ENCODE data around the gene CANX.
A peak's percentile ranks its signal among the peaks of the same experiment; 100 is the strongest.

The CANX gene

DNA sequence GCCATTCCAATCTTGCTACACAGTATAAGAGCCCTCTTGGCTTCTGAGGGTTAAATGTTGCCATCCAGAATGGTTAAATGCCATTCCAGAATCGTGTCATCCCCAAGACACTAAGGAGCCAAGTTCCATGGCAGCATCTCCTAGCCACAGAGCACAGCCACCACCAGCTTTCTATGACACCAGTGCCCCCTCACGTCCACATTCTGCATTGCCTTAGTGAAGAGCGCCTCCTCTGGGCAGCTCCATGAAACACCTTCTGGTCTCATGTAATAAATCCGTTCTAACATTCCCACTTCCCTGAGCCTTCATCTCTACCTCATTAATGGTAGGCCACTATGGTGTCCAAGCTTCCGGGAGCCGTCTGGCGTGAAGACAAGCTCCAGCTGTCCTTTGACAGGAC is 30.4 kb upstream of the CANX start:
- no peak overlapping the region for H3K27ac ChIP-seq (ENCODE audit: poor library complexity, severe bottlenecking)
- TF ChIP-seq, protein P1, sequence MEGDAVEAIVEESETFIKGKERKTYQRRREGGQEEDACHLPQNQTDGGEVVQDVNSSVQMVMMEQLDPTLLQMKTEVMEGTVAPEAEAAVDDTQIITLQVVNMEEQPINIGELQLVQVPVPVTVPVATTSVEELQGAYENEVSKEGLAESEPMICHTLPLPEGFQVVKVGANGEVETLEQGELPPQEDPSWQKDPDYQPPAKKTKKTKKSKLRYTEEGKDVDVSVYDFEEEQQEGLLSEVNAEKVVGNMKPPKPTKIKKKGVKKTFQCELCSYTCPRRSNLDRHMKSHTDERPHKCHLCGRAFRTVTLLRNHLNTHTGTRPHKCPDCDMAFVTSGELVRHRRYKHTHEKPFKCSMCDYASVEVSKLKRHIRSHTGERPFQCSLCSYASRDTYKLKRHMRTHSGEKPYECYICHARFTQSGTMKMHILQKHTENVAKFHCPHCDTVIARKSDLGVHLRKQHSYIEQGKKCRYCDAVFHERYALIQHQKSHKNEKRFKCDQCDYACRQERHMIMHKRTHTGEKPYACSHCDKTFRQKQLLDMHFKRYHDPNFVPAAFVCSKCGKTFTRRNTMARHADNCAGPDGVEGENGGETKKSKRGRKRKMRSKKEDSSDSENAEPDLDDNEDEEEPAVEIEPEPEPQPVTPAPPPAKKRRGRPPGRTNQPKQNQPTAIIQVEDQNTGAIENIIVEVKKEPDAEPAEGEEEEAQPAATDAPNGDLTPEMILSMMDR (IDR thresholded peaks at IDR 0.05; ENCODE audit: poor library complexity, severe bottlenecking): no peak
- H3K27me3 ChIP-seq (ENCODE audit: insufficient read depth, poor library complexity, severe bottlenecking): no peaks in the 10 kb centered on the region
- H3K4me3 ChIP-seq (ENCODE audit: severe bottlenecking): no peak overlapping the region
- no peak for ATAC-seq (ENCODE audit: low read depth)
- no peaks in the 10 kb centered on the region for H3K4me1 ChIP-seq (ENCODE audit: insufficient read depth, poor library complexity, severe bottlenecking)
- no peaks in the 10 kb centered on the region for H3K9me3 ChIP-seq (ENCODE audit: severe bottlenecking)
- H3K36me3 ChIP-seq (ENCODE audit: low read depth): peaks cover 11% of the 10 kb centered on the region
- no peak for DNase-seq (ENCODE audit: low spot score)

DNA sequence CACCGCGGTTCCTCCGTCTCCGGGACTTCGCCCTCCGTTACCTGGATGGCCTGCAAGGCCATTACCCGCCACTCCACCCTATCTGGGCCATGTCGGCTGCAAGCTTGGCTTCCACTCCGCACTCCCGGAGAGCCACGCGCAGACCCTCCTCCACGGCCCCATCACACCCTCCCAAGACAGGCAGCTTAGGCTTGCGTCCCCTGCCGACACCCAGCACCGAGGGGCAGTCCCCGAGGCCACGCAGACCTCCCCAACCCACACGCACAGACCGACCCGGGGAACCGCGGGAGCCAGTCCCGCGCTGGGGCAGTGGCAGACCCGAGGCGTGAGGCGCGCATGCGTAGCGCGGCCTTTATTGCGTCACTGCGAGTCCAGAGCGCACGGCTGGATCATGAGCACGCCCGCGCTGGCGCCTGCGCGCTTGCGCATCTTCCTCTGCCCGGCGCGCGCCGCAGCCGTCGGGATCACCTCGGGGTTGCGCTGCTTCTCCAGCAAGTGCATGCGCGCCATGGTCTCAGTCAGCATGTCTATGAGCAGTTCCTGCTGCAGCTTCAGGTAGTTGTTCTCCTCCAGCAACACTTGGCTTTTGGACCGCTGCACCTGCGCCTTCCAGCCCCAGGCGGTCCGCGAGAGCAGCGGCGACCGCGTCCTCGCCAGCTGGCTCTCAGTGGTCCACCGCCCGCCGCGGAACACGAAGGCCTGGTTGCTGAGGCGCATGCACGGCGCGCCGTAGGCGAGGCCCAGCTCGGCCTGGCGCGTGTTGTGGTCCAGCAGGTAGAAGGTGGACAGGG is 20.3 kb upstream of the CANX start:
- peak; percentile 94 for DNase-seq (ENCODE audit: low spot score)

DNA sequence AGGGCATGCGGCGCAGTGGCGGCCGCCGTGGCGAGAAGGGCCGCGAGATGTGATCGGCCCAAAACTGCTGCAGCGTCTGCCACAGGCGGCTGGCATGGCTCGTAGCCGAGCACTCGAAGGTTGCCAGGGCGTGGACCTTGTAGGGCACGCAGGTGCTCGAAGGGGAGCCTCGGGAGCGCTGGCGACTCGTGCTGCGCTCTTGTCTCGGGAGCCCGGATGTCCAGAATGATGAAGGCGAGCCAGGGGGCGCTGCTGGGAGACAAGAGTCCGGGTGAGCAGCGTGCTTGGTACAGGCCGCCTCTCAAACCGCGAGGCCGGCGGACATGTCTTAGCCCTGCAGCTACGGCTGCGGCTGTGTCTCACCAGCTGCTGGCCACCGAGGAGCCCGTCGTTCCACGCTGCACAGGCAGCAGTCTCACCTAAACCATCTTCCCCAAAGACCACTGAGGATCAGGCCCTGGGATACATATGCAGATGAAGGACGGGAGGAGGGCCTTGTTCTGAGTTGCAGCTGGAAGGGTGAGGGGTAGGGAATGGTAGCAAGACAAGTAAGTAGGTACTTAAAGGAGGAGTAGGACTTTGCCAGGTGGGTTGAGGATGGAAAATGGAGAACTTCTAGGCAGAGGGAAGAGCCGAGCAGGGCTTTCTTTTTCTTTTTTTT is 19.6 kb upstream of the CANX start:
- no peaks in the 10 kb centered on the region for H3K9me3 ChIP-seq (ENCODE audit: severe bottlenecking)
- H3K36me3 ChIP-seq (ENCODE audit: low read depth): peaks cover 7% of the 10 kb centered on the region; the same call in 1 of the 2 replicates
- H3K27me3 ChIP-seq (ENCODE audit: insufficient read depth, poor library complexity, severe bottlenecking): no peaks in the 10 kb centered on the region
- H3K4me1 ChIP-seq (ENCODE audit: insufficient read depth, poor library complexity, severe bottlenecking): peaks cover 3% of the 10 kb centered on the region
- ATAC-seq (ENCODE audit: low read depth): peak; percentile 6; the same call in 2 of the 3 replicates
- peak; percentile 76 for DNase-seq (ENCODE audit: low spot score)
- peak overlapping the region; percentile 34 for H3K27ac ChIP-seq (ENCODE audit: poor library complexity, severe bottlenecking)
- peak overlapping the region; percentile 93 for H3K4me3 ChIP-seq (ENCODE audit: severe bottlenecking)
- TF ChIP-seq, protein P1 (IDR thresholded peaks at IDR 0.05; ENCODE audit: poor library complexity, severe bottlenecking): peak; percentile 49

More for the DNA sequence above, 20.3 kb upstream of the CANX start:
- no peaks in the 10 kb centered on the region for H3K9me3 ChIP-seq (ENCODE audit: severe bottlenecking)
- H3K4me1 ChIP-seq (ENCODE audit: insufficient read depth, poor library complexity, severe bottlenecking): peaks cover 3% of the 10 kb centered on the region
- peak; percentile 86 for ATAC-seq (ENCODE audit: low read depth)
- H3K27ac ChIP-seq (ENCODE audit: poor library complexity, severe bottlenecking): peak overlapping the region; percentile 34
- H3K36me3 ChIP-seq (ENCODE audit: low read depth): peaks cover 7% of the 10 kb centered on the region; the same call in 1 of the 2 replicates
- TF ChIP-seq, protein P1 (IDR thresholded peaks at IDR 0.05; ENCODE audit: poor library complexity, severe bottlenecking): no peak
- no peaks in the 10 kb centered on the region for H3K27me3 ChIP-seq (ENCODE audit: insufficient read depth, poor library complexity, severe bottlenecking)
- peak overlapping the region; percentile 93 for H3K4me3 ChIP-seq (ENCODE audit: severe bottlenecking)

DNA sequence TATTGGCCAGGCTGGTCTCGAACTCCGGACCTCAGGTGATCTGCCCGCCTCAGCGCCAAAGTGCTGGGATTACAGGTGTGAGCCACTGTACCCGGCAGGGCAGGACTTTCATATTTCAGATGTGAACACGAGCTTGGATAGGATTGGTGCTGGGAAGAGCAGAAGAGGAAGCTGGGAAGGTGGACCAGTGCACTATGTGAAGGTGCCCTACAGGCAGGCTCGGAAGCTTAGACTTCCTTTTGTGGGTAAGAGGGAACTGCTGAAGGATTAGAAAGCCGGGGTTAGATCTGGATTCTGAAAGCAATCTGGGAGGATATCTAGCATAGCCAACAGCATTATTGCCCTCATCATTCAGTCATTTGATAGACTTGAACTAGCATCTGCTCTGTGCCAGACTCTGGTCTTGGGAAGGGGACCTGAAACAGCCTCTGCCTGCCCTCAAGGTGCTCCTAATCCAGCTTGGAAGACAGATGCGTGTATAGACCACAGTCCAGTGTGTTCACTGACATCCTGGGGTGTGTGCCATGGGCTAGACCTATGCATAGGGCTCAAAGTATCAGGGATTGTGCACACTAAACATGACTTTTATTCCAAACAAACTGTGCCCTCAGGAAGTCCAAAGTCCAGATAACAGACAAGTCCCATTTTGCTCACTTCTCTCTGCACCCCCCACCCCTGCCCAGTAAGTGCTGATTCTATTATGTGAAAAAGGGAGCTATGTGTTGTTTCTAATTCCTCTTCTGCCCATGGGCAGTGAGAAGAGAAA is 18.6 kb upstream of the CANX start:
- Histone ChIP-seq H3K4me1 (ENCODE audit: insufficient read depth, poor library complexity, severe bottlenecking) (peaks cover 3% of the 10 kb centered on the region), H3K27ac (ENCODE audit: poor library complexity, severe bottlenecking) (no peak overlapping the region), H3K27me3 (ENCODE audit: insufficient read depth, poor library complexity, severe bottlenecking) (no peaks in the 10 kb centered on the region), H3K9me3 (ENCODE audit: severe bottlenecking) (no peaks in the 10 kb centered on the region), H3K4me3 (ENCODE audit: severe bottlenecking) (no peak overlapping the region), H3K36me3 (ENCODE audit: low read depth) (peaks cover 7% of the 10 kb centered on the region; the same call in 1 of the 2 replicates)
- DNase-seq (ENCODE audit: low spot score) (no peak), ATAC-seq (ENCODE audit: low read depth) (no peak)
- TF ChIP-seq, protein P1 (IDR thresholded peaks at IDR 0.05; ENCODE audit: poor library complexity, severe bottlenecking): no peak

All from RWPE2 (cell line).